22Rv1 (cell line): Measurements from ENCODE around the gene SLC44A5.

Source experiments
- ZFX ChIP-seq: fragments of 450-650 bp; IDR thresholded peaks from 2 replicates; pipeline ENCODE4 v1.6.1; 2017; ENCODE audit warnings: antibody characterized with exemption, borderline replicate concordance
- TF ChIP-seq, protein P1 (sequence below): fragments of 450-650 bp; IDR thresholded peaks from 2 replicates; pipeline ENCODE4 v1.5.1; 2017; ENCODE audit warnings: mild to moderate bottlenecking

DNA sequence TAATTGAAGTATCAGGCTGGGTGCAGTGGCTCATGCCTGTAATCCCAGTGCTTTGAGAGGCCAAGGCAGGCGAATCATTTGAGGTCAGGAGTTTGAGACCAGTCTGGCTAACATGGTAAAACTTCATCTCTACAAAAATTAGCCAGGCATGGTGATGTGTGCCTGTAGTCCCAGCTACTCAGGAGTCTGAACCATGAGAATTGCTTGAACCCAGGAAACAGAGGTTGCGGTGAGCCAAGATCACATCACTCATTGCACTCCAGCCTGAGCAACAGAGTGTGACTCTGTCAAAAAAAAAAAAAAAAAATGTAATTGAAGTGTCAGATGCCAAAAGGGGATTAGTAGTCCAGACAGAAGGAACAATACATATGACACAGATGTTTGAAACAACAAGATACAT is 56.7 kb downstream of the SLC44A5 start:
- TF ChIP-seq, protein P1, sequence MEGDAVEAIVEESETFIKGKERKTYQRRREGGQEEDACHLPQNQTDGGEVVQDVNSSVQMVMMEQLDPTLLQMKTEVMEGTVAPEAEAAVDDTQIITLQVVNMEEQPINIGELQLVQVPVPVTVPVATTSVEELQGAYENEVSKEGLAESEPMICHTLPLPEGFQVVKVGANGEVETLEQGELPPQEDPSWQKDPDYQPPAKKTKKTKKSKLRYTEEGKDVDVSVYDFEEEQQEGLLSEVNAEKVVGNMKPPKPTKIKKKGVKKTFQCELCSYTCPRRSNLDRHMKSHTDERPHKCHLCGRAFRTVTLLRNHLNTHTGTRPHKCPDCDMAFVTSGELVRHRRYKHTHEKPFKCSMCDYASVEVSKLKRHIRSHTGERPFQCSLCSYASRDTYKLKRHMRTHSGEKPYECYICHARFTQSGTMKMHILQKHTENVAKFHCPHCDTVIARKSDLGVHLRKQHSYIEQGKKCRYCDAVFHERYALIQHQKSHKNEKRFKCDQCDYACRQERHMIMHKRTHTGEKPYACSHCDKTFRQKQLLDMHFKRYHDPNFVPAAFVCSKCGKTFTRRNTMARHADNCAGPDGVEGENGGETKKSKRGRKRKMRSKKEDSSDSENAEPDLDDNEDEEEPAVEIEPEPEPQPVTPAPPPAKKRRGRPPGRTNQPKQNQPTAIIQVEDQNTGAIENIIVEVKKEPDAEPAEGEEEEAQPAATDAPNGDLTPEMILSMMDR = no peak
- no peak for TF ChIP-seq ZFX
